A673 (cell line): ENCODE results near the gene ARHGAP1.

ENCODE experiments used
- CTCF ChIP-seq: fragments of 300-800, 200-600 bp; sonication (generic); conservative IDR thresholded peaks from 2 replicates; pipeline ENCODE4 v1.5.1; 2017; ENCODE audit warnings: low read depth, mild to moderate bottlenecking, antibody characterized with exemption, low read length, moderate library complexity, mixed read lengths
- EZH2 ChIP-seq: fragments of 200-600 bp; sonication (generic); IDR thresholded peaks from 2 replicates; pipeline ENCODE4 v1.6.1; 2017; ENCODE audit warnings: borderline replicate concordance, low read depth, mild to moderate bottlenecking, mixed read lengths, antibody characterized with exemption, low read length; ENCODE audit not compliant: poor library complexity, severe bottlenecking

- TF ChIP-seq CTCF (no peak), EZH2 (no peak)
Measured at GRCh38 chr11:46628961-46629360, 71.5 kb downstream of the ARHGAP1 start.
